Hematopoietic multipotent progenitor cell treated with erythropoietin and hydrocortisone succinate and interleukin-3 and kit ligand, for 8 days (in vitro differentiated cells): ENCODE results near the gene DAAM1.

Source experiments
- DNase-seq: peaks from one replicate; pipeline ENCODE4 v3.0.0-alpha.2; 2015

DAAM1 gene

GRCh38 chr14:59293935-59294661 lies 105.6 kb downstream of the DAAM1 start:
- DNase-seq = no peak

GRCh38 chr14:59294662-59294992 lies 106.2 kb downstream of the DAAM1 start:
- no peak for DNase-seq

- peak; percentile 29 for DNase-seq
These were observed 107.5 kb downstream of the DAAM1 start for GRCh38 chr14:59295951-59296350.

- DNase-seq = no peak
These were observed 108.0 kb downstream of the DAAM1 start for GRCh38 chr14:59296508-59296907.

GRCh38 chr14:59297071-59297776 lies 108.8 kb downstream of the DAAM1 start:
- DNase-seq = peak; percentile 22

- no peak for DNase-seq
These were observed 111.3 kb downstream of the DAAM1 start for GRCh38 chr14:59299731-59300130.

GRCh38 chr14:59301354-59301753 lies 112.9 kb downstream of the DAAM1 start:
- no peak for DNase-seq

- DNase-seq = no peak
These were observed 113.8 kb downstream of the DAAM1 start for GRCh38 chr14:59302313-59302712.

- DNase-seq = no peak
These were observed 114.7 kb downstream of the DAAM1 start for GRCh38 chr14:59303216-59303615.

- DNase-seq = no peak
These were observed 116.8 kb downstream of the DAAM1 start for GRCh38 chr14:59305231-59305630.

- DNase-seq = no peak
These were observed 117.5 kb downstream of the DAAM1 start for GRCh38 chr14:59305836-59306555.

GRCh38 chr14:59306775-59307174 lies 118.3 kb downstream of the DAAM1 start:
- no peak for DNase-seq

- no peak for DNase-seq
These were observed 119.6 kb downstream of the DAAM1 start for GRCh38 chr14:59308086-59308485.

GRCh38 chr14:59308673-59309072 lies 120.2 kb downstream of the DAAM1 start:
- peak; percentile 11 for DNase-seq

GRCh38 chr14:59309291-59309900 lies 120.9 kb downstream of the DAAM1 start:
- DNase-seq = no peak

GRCh38 chr14:59310633-59311032 lies 122.2 kb downstream of the DAAM1 start:
- peak; percentile 6 for DNase-seq

- DNase-seq = peak; percentile 30
These were observed 123.3 kb downstream of the DAAM1 start for GRCh38 chr14:59311723-59312122.

GRCh38 chr14:59313144-59313651 lies 124.7 kb downstream of the DAAM1 start:
- DNase-seq = no peak

GRCh38 chr14:59313658-59314608 lies 125.5 kb downstream of the DAAM1 start:
- no peak for DNase-seq

- DNase-seq = no peak
These were observed 126.6 kb downstream of the DAAM1 start for GRCh38 chr14:59314953-59315599.

- DNase-seq = no peak
These were observed 127.8 kb downstream of the DAAM1 start for GRCh38 chr14:59316151-59316830.
